Prostate gland (tissue), 2 donors: Measurements from ENCODE around the gene ZNF763. TPM values are rescaled to one million over a fixed set of nuclear protein-coding genes. Genes with fewer than 3 reads are reported as not detected.
"Not testable (repeated sequence)": the region's sequence is repeated elsewhere in the genome, so short reads cannot be mapped to it uniquely, and the experiment has no call there.

Source experiments
- DNase-seq: peaks from one replicate; pipeline ENCODE4 v3.0.0-alpha.2; 2019; ENCODE audit warnings: low spot score
- H3K27ac ChIP-seq, 2 donors: fragments of 200-600 bp; sonication (generic); 2 replicates each; pipeline ENCODE4 v1.5.1; 2017 to 2019
- H3K27me3 ChIP-seq: fragments of 200-600 bp; sonication (generic); replicated peaks from 2 replicates; pipeline ENCODE4 v1.5.1; 2019; ENCODE audit not compliant: insufficient read depth
- H3K36me3 ChIP-seq, 2 donors: fragments of 200-600 bp; sonication (generic); 1 replicate in 1 of 2; 2 replicates in 1 of 2; pipeline versions ENCODE4 v1.5.1 to v1.8.1; 2017 to 2019
- H3K4me1 ChIP-seq: fragments of 200-600 bp; sonication (generic); replicated peaks from 2 replicates; pipeline ENCODE4 v1.5.1; 2019
- H3K4me3 ChIP-seq, 2 donors: fragments of 200-600 bp; sonication (generic); 2 replicates each; pipeline ENCODE4 v1.5.1; 2017 to 2019
- H3K9me3 ChIP-seq: fragments of 200-600 bp; sonication (generic); 2 replicates; pipeline ENCODE4 v1.5.1; 2017
- POLR2A ChIP-seq: fragments of 450-650 bp; IDR thresholded peaks from one replicate; pipeline ENCODE4 v1.6.1; 2016; ENCODE audit warnings: antibody characterized with exemption, mild to moderate bottlenecking
- POLR2AphosphoS5 ChIP-seq: sonication (generic); formaldehyde crosslinking; IDR thresholded peaks from one replicate; pipeline ENCODE4 v1.6.1; 2017; ENCODE audit warnings: antibody characterized with exemption
- WGBS: methylation state at CpG from one replicate; pipeline ENCODE4 v1.1.5; 2018; 5-methylcytosine and 5-hydroxymethylcytosine counted together
- intact Hi-C: fragments of 100-400 bp; cut with DNase I; formaldehyde crosslinking; loops from one replicate; pipeline ENCODE4 v1.14.2; 2022
- total RNA-seq, 2 donors: library from RNA; depleted of rRNA; stranded (reverse); fragments of >200 nt; gene quantifications; one replicate each; pipeline ENCODE4 v1.1.0, GENCODE V29; 2016
- TF ChIP-seq, protein P1 (sequence below), 4 experiments: fragments of 200-600 bp in 2 of 4; fragments of 450-650 bp in 2 of 4; sonication (generic) in 2 of 4; IDR thresholded peaks; 1 replicate in 3 of 4; 2 replicates in 1 of 4; pipeline ENCODE4 v1.5.1; 2016 to 2019; ENCODE audit warnings: antibody characterized with exemption in 4 of 4, mild to moderate bottlenecking in 2 of 4, moderate library complexity in 2 of 4

The ZNF763 gene
- 1 to 10 TPM; 4.0 to 5.6 TPM for total RNA-seq

DNA sequence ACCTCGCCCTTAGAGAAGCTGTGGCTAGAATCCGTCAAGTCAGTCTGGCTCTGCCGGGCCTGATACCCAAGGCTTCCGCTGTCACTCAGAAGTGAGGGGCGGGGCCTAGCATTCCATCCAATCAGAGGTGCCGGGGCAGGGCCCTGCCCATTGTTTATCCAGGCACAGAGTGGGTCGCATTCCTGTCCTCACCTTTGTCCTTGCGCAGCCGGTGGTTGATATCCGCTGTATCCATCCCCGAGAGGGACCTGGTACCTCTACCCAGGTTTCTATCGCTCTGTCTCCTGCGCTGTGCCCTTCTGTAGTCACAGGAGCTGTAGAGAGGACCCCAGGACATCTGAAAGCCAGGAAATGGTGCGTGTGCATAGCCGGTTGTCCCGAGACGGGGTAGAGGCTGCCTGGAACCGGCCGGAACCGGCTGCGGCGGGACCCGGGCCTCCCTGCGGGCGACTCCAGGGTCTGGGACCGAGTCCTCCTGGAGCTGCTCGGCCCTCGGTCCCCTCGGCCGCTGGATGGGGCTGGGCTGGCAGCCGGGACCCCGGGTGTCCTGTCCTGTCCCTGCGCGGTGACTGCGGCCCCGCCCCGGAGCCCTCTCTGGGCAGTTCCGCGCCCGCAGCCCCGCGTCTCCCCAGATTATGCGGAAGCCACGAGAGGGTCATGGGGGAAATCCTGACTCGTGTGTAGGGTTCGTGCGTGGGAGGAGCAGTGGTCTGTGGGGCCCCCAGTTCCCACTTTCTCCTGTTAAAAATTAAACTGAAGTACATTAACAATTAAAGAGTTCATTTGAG is at the start of gene ZNF763:
ZNF763 (plus strand) TSS at position 183 of the 788 bp plus-strand sequence; CDS start at position 352, 169 bp downstream.
- Histone ChIP-seq H3K27me3 (no peaks in the 10 kb centered on the region), H3K27ac (peak within 1 kb of the TSS; percentile 95 to 97), H3K36me3 (no peaks in the 10 kb centered on the region), H3K9me3 (no peaks in the 10 kb centered on the region), H3K4me3 (peak within 1 kb of the TSS; percentile 69 to 71), H3K4me1 (no peaks in the 10 kb centered on the region)
- intact Hi-C loops, result loop anchor here (1.0 to 10.0 kb wide), 3 partner anchors 23 to 180 kb away; partner anchors contain the start of genes ZNF20 and ZNF700
- DNase-seq, result peak; percentile 95
- peak; percentile 63 for TF ChIP-seq POLR2A
- TF ChIP-seq POLR2AphosphoS5, result peak; percentile 88
- TF ChIP-seq, protein P1, sequence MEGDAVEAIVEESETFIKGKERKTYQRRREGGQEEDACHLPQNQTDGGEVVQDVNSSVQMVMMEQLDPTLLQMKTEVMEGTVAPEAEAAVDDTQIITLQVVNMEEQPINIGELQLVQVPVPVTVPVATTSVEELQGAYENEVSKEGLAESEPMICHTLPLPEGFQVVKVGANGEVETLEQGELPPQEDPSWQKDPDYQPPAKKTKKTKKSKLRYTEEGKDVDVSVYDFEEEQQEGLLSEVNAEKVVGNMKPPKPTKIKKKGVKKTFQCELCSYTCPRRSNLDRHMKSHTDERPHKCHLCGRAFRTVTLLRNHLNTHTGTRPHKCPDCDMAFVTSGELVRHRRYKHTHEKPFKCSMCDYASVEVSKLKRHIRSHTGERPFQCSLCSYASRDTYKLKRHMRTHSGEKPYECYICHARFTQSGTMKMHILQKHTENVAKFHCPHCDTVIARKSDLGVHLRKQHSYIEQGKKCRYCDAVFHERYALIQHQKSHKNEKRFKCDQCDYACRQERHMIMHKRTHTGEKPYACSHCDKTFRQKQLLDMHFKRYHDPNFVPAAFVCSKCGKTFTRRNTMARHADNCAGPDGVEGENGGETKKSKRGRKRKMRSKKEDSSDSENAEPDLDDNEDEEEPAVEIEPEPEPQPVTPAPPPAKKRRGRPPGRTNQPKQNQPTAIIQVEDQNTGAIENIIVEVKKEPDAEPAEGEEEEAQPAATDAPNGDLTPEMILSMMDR (IDR thresholded peaks at IDR 0.05), result no peak
- WGBS, result under 1% methylated on average over 44 of the region's 47 CpGs

DNA sequence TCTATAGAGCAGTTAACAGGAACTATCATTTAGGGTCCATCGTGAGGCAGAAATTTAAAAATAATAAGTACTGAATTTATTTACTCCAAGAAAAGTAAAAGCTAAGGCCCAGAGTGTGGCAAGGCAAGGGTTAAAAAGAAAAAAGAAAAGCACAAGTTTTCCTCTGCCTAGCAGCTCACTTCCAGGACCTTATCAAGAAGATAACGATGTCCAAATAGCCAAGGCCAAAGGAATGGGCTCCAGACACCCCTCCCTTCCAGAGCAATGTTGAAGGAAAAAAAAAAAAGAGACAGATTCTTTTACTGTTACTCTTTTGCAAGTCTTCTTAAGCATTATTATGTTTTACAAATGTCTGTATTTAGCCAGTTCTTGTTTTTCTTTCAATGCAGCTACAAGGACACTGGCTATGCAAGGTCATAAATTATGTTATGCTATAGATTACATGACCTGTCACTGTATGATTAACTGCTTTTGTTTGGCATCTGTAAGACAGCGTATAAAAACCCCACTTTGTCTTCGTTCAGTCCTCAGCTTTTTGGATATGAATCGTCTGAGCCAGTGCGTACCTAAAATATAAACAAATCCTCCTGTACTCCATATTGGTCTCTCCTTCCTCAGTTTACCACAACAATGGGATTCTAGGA is 42.9 kb upstream of the ZNF763 start:
- H3K36me3 ChIP-seq, result no peaks in the 10 kb centered on the region
- 24% methylated on average over 6 of the region's 6 CpGs for WGBS
- H3K27me3 ChIP-seq, result no peaks in the 10 kb centered on the region
- intact Hi-C loops, result no loop called here
- no peak overlapping the region for H3K4me3 ChIP-seq
- no peak for TF ChIP-seq POLR2AphosphoS5
- TF ChIP-seq, protein P1 (IDR thresholded peaks at IDR 0.05), result no peak
- no peak for TF ChIP-seq POLR2A
- no peak for DNase-seq
- no peak overlapping the region for H3K27ac ChIP-seq
- no peaks in the 10 kb centered on the region for H3K9me3 ChIP-seq
- no peaks in the 10 kb centered on the region for H3K4me1 ChIP-seq

DNA sequence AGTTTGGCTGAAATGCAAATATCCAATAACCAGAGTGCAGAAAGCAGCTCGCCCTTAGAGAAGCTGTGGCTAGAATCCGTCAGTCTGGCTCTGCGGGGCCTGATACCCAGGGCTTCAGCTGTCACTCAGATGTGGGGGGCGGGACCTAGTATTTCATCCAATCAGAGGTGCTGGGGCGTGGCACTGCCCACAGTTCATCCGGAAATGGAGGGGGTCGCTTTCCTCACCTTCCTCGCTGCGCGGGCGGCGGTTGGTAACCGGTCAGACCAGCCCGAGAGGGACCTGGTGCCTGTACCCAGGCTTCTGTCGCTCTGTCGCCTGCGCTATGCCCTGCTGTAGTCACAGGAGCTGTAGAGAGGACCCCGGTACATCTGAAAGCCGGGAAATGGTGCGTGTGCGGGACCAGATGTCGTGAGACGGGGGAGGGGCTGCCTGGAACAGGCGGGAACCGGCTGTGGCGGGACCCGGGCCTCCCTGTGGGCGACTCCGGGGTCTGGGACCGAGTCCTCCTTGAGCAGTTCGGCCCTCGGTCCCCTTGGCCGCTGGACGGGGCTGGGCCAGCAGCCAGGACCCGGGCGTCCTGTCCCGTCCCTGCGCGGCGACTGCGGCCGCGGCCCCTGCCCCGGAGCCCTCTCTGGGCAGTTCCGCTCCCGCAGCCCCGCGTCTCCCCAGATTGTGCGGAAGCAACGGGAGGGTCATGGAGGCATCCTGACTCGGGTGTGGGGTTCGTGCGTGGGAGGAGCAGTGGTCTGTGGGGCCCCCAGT is 39.8 kb upstream of the ZNF763 start, which contains the start of gene ZNF700:
ZNF700 (plus strand) TSS at position 222 of the 765 bp plus-strand sequence; CDS start at position 326, 104 bp downstream.
- TF ChIP-seq POLR2A (peak; percentile 87), POLR2AphosphoS5 (peak; percentile 90)
- TF ChIP-seq, protein P1 (IDR thresholded peaks at IDR 0.05), result peak in 1 of 4 experiments; percentile 15
- Histone ChIP-seq H3K4me1 (no peaks in the 10 kb centered on the region), H3K36me3 (no peaks in the 10 kb centered on the region), H3K27me3 (no peaks in the 10 kb centered on the region), H3K4me3 (peak within 1 kb of the TSS; percentile 79 to 98), H3K27ac (peak within 1 kb of the TSS; percentile 97 to 98), H3K9me3 (no peaks in the 10 kb centered on the region)
- WGBS, result under 1% methylated on average over 52 of the region's 53 CpGs
- intact Hi-C loops, result loop anchor here (1.0 kb wide), 1 partner anchor 40 kb away; the partner anchor contains the start of gene ZNF763
- peak; percentile 98 for DNase-seq

DNA sequence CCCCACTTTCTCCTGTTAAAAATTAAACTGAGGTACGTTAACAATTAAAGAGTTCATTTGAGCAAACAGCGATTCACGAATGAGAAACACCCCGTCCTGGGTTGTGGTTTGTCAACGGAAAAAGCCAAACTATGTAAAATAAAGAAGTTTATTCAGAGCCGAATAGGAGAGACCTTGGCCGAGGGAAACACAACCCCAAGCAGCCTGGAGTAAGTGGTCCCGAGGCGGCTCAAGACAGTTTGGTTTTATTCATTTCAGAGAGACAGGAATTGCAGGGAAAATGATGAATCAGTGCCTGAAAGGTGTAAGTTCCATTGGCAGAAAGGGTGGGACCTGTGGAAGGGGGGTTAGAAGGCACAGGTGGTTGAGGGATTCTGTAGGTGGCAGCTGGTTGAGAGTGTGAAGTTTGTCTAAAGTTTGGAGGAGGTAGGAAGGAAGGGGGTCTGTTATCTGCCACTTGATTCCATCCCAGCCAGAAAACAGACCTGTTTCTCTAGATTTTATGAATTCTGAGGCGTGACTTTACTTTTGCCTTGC is 39.1 kb upstream of the ZNF763 start:
- not testable (repeated sequence) for DNase-seq, H3K4me1 ChIP-seq, H3K9me3 ChIP-seq, H3K36me3 ChIP-seq, H3K27me3 ChIP-seq
- intact Hi-C loops, result loop anchor here (1.0 kb wide), 1 partner anchor 40 kb away; the partner anchor contains the start of gene ZNF763
- Histone ChIP-seq H3K4me3 (peak overlapping the region; percentile 79 to 98), H3K27ac (peak overlapping the region; percentile 97 to 98)
- WGBS, result 6% methylated on average over 10 of the region's 10 CpGs

DNA sequence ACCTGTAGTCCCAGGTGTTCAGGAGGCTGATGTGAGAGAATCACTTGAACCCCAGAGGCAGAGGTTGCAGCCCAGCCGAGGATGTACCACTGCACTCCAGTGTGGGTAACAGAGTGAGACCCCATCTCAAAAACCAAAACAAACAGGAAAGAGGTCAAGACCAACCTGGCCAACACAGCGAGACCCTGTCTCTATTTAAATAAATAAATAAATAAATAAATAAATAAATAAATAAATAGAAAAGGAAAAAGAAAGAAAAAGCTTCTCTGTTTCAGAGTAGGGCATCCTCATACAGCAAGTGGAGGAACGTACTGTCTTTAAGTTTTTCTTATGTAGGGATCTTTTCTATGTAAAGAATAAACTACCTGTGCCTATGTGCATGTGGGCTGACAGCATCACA is 37.6 kb upstream of the ZNF763 start:
- no peak for DNase-seq
- no peaks in the 10 kb centered on the region for H3K27me3 ChIP-seq
- H3K9me3 ChIP-seq, result no peaks in the 10 kb centered on the region
- intact Hi-C loops, result no loop called here
- WGBS, result 98% methylated on average over 3 of the region's 3 CpGs
- TF ChIP-seq POLR2AphosphoS5, result no peak
- no peak for TF ChIP-seq POLR2A
- TF ChIP-seq, protein P1 (IDR thresholded peaks at IDR 0.05), result no peak
- no peaks in the 10 kb centered on the region for H3K36me3 ChIP-seq
- H3K4me1 ChIP-seq, result no peaks in the 10 kb centered on the region
- no peak overlapping the region for H3K27ac ChIP-seq
- no peak overlapping the region for H3K4me3 ChIP-seq
